Stomach (tissue), 9 donors: ENCODE data around the gene PRKAB1. TPM values are rescaled to one million over a fixed set of nuclear protein-coding genes. Genes with fewer than 3 reads are reported as not detected.
A peak's percentile ranks its signal among the peaks of the same experiment; 100 is the strongest.

ENCODE experiments used
- DNase-seq, 2 donors: peaks; one replicate each; pipeline versions ENCODE4 v3.0.0 to v3.0.0-alpha.2; 2013 to 2019
- H3K27ac ChIP-seq, 5 donors: fragments of 200-600 bp in 4 of 5; sonication (generic) in 4 of 5; one replicate each; pipeline ENCODE4 v1.5.1; 2013 to 2019; ENCODE audit warnings: mild to moderate bottlenecking in 1 of 5, moderate library complexity in 1 of 5
- H3K27me3 ChIP-seq, 3 donors: fragments of 200-600 bp; sonication (generic); one replicate each; pipeline ENCODE4 v1.5.1; 2017 to 2019; ENCODE audit warnings: mixed run types in 1 of 3
- H3K36me3 ChIP-seq, 4 donors: fragments of 200-600 bp; sonication (generic); 1 replicate in 3 of 4; 2 replicates in 1 of 4; pipeline ENCODE4 v1.5.1; 2016 to 2019
- H3K4me1 ChIP-seq, 4 donors: fragments of 200-600 bp; sonication (generic); one replicate each; pipeline ENCODE4 v1.5.1; 2016 to 2019
- H3K4me3 ChIP-seq, 4 donors: fragments of 200-600 bp; sonication (generic) in 3 of 4; one replicate each; pipeline ENCODE4 v1.5.1; 2016 to 2019; ENCODE audit warnings: mild to moderate bottlenecking in 1 of 4
- H3K9me3 ChIP-seq, 4 donors: fragments of 200-600 bp; sonication (generic); one replicate each; pipeline ENCODE4 v1.5.1; 2016 to 2019
- CTCF ChIP-seq, 7 experiments: fragments of 450-650 bp in 4 of 7; fragments of 200-600 bp in 3 of 7; sonication (generic) in 3 of 7; IDR thresholded peaks; one replicate each; pipeline ENCODE4 v1.5.1; 2016 to 2019; ENCODE audit warnings: antibody characterized with exemption in 7 of 7, control low read depth in 2 of 7, mild to moderate bottlenecking in 1 of 7
- EP300 ChIP-seq: sonication (generic); formaldehyde crosslinking; IDR thresholded peaks from one replicate; pipeline ENCODE4 v1.6.1; 2017; ENCODE audit warnings: antibody characterized with exemption
- POLR2A ChIP-seq, 4 donors: fragments of 450-650 bp; IDR thresholded peaks; one replicate each; pipeline ENCODE4 v1.6.1; 2016; ENCODE audit warnings: antibody characterized with exemption in 4 of 4, control low read depth in 2 of 4, mild to moderate bottlenecking in 1 of 4, moderate library complexity in 1 of 4
- POLR2AphosphoS5 ChIP-seq, 3 donors: sonication (generic); formaldehyde crosslinking; IDR thresholded peaks; one replicate each; pipeline ENCODE4 v1.6.1; 2016; ENCODE audit warnings: antibody characterized with exemption in 3 of 3
- WGBS, 5 donors: extraction: QIAGEN DNeasy Blood & Tissue Kit in 3 of 5; methylation state at CpG; one replicate each; pipeline versions ENCODE4 v1.1.5 to v1.1.7; 2013 to 2018; 5-methylcytosine and 5-hydroxymethylcytosine counted together
- intact Hi-C: fragments of 100-400 bp; cut with DNase I; formaldehyde crosslinking; loops from one replicate; pipeline ENCODE4 v1.15.1; 2023; ENCODE audit warnings: low total_unique reads
- polyA plus RNA-seq, 3 donors: library from polyadenylated mRNA; stranded (reverse); fragments of 200-250 nt; gene quantifications; one replicate each; pipeline ENCODE4 v1.2.3, GENCODE V29; 2013
- total RNA-seq, 5 donors: library from RNA; depleted of rRNA; stranded (reverse); fragments of >200 nt; gene quantifications; one replicate each; pipeline versions ENCODE4 v1.1.0 to v1.2.3, GENCODE V29; 2014 to 2016
- donor health status: healthy with polysubstance abuse.
- donor health status: Bipolar disorder and iron deficiency.
- donor health status: healthy.

The PRKAB1 gene
- total and polyA plus RNA-seq, 8 donors = 22.6 to 143 (median 50.8) TPM

GRCh38 chr12:119665164-119665929 lies 2.6 kb upstream of the PRKAB1 start:
- 88 to 95% (median 90%) methylated on average over 4 of the region's 4 CpGs for WGBS, 5 donors
- Histone ChIP-seq H3K27me3 (no peaks in the 10 kb centered on the region), H3K4me1 (peaks cover 4 to 39% (median 25%) of the 10 kb centered on the region in 4 donors), H3K27ac (no peak overlapping the region), H3K36me3 (peaks cover 0 to 4% (median under 1%) of the 10 kb centered on the region in 4 donors), H3K4me3 (no peak overlapping the region), H3K9me3 (no peaks in the 10 kb centered on the region)
- no peak for DNase-seq
- intact Hi-C loops = no loop called here
- TF ChIP-seq EP300 (no peak), POLR2A (IDR thresholded peaks at IDR 0.05) (no peak), CTCF (IDR thresholded peaks at IDR 0.05) (no peak), POLR2AphosphoS5 (IDR thresholded peaks at IDR 0.05) (no peak)

- Histone ChIP-seq H3K4me3 (no peak overlapping the region), H3K4me1 (peaks cover 5 to 49% (median 33%) of the 10 kb centered on the region in 4 donors), H3K36me3 (peaks cover 0 to 14% (median 7%) of the 10 kb centered on the region in 4 donors), H3K27ac (peak overlapping the region in 1 of 5 donors; percentile 30), H3K27me3 (no peaks in the 10 kb centered on the region), H3K9me3 (no peaks in the 10 kb centered on the region)
- TF ChIP-seq POLR2A (IDR thresholded peaks at IDR 0.05) (no peak), CTCF (IDR thresholded peaks at IDR 0.05) (no peak), POLR2AphosphoS5 (IDR thresholded peaks at IDR 0.05) (no peak), EP300 (no peak)
- intact Hi-C loops = no loop called here
- DNase-seq = no peak
- WGBS, 5 donors = 70 to 76% (median 74%) methylated on average over 2 of the region's 2 CpGs
Measured at GRCh38 chr12:119666226-119666795, 1.6 kb upstream of the PRKAB1 start.

- no peaks in the 10 kb centered on the region for H3K27me3 ChIP-seq
- no peak for DNase-seq
- no peaks in the 10 kb centered on the region for H3K9me3 ChIP-seq
- no peak for TF ChIP-seq POLR2A (IDR thresholded peaks at IDR 0.05)
- no peak for TF ChIP-seq EP300
- no peak for TF ChIP-seq CTCF (IDR thresholded peaks at IDR 0.05)
- TF ChIP-seq POLR2AphosphoS5 (IDR thresholded peaks at IDR 0.05) = no peak
- H3K27ac ChIP-seq = peak overlapping the region in 4 of 5 donors; percentile 96 to 99 (median 98)
- H3K4me1 ChIP-seq = peaks cover 12 to 56% (median 40%) of the 10 kb centered on the region in 4 donors
- H3K4me3 ChIP-seq = peak overlapping the region; percentile 71 to 91 (median 84)
- peaks cover 0 to 21% (median 15%) of the 10 kb centered on the region in 4 donors for H3K36me3 ChIP-seq
- intact Hi-C loops = no loop called here
- 13 to 17% (median 15%) methylated on average over 9 of the region's 9 CpGs for WGBS, 5 donors
Measured at GRCh38 chr12:119666900-119667576, 895 bp upstream of the PRKAB1 start.

- WGBS, 5 donors = 2 to 4% (median 2%) methylated on average over 13 to 14 of the region's 14 CpGs
- Histone ChIP-seq H3K4me3 (peak overlapping the region; percentile 71 to 91 (median 84)), H3K27ac (peak overlapping the region; percentile 96 to 99 (median 98)), H3K27me3 (no peaks in the 10 kb centered on the region), H3K36me3 (peaks cover 10 to 34% (median 28%) of the 10 kb centered on the region in 4 donors), H3K9me3 (no peaks in the 10 kb centered on the region), H3K4me1 (peaks cover 23 to 70% (median 53%) of the 10 kb centered on the region in 4 donors)
- intact Hi-C loops = no loop called here
- no peak for DNase-seq
- no peak for TF ChIP-seq CTCF (IDR thresholded peaks at IDR 0.05)
- no peak for TF ChIP-seq POLR2A (IDR thresholded peaks at IDR 0.05)
- no peak for TF ChIP-seq EP300
- no peak for TF ChIP-seq POLR2AphosphoS5 (IDR thresholded peaks at IDR 0.05)
Measured at GRCh38 chr12:119668324-119668841, 450 bp downstream of the PRKAB1 start.
